Measurements from ENCODE around the gene ERMARD.

DNA sequence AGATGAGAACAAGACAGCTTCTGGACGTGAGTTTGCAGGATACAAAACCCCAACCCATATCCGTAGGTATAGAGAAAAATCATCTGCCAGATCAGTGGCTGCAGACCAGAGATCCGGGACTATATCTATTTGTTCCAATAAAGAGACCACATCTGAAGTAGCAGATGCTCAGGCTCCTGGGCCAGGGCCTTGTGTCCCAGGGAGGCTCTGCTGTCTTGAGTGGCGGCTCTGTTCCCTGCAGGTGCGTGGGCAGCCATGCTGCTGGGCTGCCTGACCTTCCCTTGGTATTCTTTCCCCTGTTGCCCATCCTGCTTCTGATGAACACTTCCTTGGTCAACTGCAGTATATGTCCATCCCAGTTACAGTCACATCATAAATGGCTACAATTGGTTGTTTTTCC lies 34.9 kb downstream of the ERMARD start:
- TF ChIP-seq EP300 (IDR thresholded peaks at IDR 0.05; ENCODE audit: borderline replicate concordance) (no peak), REST (IDR thresholded peaks at IDR 0.05; ENCODE audit: low read depth) (no peak), TAF1 (IDR thresholded peaks at IDR 0.05; ENCODE audit: low read depth) (no peak), TCF12 (IDR thresholded peaks at IDR 0.05; ENCODE audit: low read depth) (no peak), YY1 (IDR thresholded peaks at IDR 0.05; ENCODE audit: low read depth) (no peak), CEBPB (IDR thresholded peaks at IDR 0.05) (no peak), CREB1 (IDR thresholded peaks at IDR 0.05; ENCODE audit: low read depth) (no peak), NFIC (IDR thresholded peaks at IDR 0.05) (no peak), EGR1 (IDR thresholded peaks at IDR 0.05) (no peak), USF1 (IDR thresholded peaks at IDR 0.05) (no peak)

Measured in Ishikawa (cell line).